ENCODE measurements around the gene BICC1.
"Not testable (repeated sequence)": the region's sequence is repeated elsewhere in the genome, so short reads cannot be mapped to it uniquely, and the experiment has no call there.

The BICC1 gene

GRCh38 chr10:58827381-58827780, 314.7 kb downstream of the BICC1 start:
- DNase-seq (ENCODE audit: low read depth) = no peak

DNA sequence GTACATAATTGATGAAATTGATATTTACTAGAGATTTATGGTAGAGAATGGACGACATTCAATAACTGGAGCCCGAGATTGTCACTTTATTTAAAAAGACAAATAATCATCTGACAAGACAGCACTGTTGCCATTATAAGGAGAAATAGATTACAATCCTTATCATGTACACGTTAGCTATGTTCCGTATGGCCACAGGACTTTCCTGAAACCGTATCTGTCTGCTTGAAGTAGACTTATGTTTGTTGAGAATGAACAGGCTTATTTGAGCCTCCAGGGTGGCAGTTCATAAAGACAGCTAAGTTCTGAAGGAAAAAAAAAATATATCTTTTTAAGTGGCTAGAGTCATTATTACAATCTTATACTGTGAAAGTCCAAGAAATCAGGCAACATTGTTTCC, 317.2 kb downstream of the BICC1 start:
- no peak for DNase-seq (ENCODE audit: low read depth)

DNA sequence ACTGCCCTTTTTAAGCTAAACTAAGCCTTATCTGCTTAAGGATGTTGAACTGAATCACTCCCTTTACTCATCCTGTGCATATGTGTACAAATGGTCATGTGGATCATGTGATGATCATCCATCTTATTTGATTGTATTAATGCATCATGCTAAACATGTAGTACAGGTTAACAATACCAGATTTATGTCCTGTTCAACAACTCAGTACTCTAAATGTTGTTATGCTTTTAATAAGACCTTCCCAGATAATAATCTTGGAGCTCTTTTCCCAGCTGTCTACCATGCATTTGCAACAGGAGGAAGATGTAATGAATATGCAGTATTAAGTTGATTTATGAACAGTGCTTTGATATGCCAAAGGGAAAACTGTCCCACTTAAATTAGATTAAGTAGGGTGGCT, 318.0 kb downstream of the BICC1 start:
- DNase-seq (ENCODE audit: low read depth) = no peak

- DNase-seq (ENCODE audit: low read depth) = no peak
Measured at GRCh38 chr10:58833771-58834561, 321.3 kb downstream of the BICC1 start.

- DNase-seq (ENCODE audit: low read depth) = no peak
Measured at GRCh38 chr10:58836176-58836700, 323.6 kb downstream of the BICC1 start.

GRCh38 chr10:58836991-58837575, 324.4 kb downstream of the BICC1 start:
- no peak for DNase-seq (ENCODE audit: low read depth)

GRCh38 chr10:58837826-58838225, 325.2 kb downstream of the BICC1 start:
- no peak for DNase-seq (ENCODE audit: low read depth)

GRCh38 chr10:58838561-58839208, 326.0 kb downstream of the BICC1 start:
- no peak for DNase-seq (ENCODE audit: low read depth)

- DNase-seq (ENCODE audit: low read depth) = no peak
Measured at GRCh38 chr10:58839771-58840170, 327.1 kb downstream of the BICC1 start.

DNA sequence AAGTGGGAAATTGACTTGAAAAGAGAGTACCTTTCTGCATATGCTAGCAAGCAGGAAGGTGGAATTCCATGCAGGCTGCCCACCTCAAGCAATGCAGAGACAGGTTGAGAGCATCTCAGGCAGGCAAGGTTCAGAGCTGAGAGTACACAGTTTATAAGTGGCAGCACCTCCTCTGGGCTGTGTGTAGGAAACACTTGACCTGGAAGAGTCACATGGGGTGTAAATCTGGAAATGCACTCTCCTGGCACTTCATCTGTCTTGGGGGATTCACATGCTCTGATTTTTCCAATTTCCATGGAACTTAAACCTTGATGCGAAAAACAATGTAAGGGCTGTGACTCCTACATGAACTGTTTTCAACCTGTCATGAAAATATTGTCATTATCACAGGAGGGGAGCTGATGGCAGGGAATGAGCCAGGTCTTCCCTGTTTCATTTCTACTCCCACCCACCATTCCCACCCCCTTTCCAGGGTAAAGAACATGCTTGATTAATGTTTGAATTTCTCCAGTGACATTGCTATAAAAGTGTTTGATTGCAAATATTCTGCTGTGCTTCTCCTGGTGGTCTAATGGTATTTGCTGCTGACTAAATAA, 328.3 kb downstream of the BICC1 start:
- no peak for DNase-seq (ENCODE audit: low read depth)

- DNase-seq (ENCODE audit: low read depth) = no peak
Measured at GRCh38 chr10:58842860-58843376, 330.2 kb downstream of the BICC1 start.

- no peak for DNase-seq (ENCODE audit: low read depth)
Measured at GRCh38 chr10:58843760-58844159, 331.1 kb downstream of the BICC1 start.

GRCh38 chr10:58844680-58845079, 332.0 kb downstream of the BICC1 start:
- no peak for DNase-seq (ENCODE audit: low read depth)

- no peak for DNase-seq (ENCODE audit: low read depth)
Measured at GRCh38 chr10:58846856-58847255, 334.2 kb downstream of the BICC1 start.

GRCh38 chr10:58851606-58852005, 338.9 kb downstream of the BICC1 start:
- peak; percentile 42 for DNase-seq (ENCODE audit: low read depth)

GRCh38 chr10:58853668-58854067, 341.0 kb downstream of the BICC1 start:
- DNase-seq (ENCODE audit: low read depth) = no peak

- DNase-seq (ENCODE audit: low read depth) = no peak
Measured at GRCh38 chr10:58854811-58855210, 342.1 kb downstream of the BICC1 start.

DNA sequence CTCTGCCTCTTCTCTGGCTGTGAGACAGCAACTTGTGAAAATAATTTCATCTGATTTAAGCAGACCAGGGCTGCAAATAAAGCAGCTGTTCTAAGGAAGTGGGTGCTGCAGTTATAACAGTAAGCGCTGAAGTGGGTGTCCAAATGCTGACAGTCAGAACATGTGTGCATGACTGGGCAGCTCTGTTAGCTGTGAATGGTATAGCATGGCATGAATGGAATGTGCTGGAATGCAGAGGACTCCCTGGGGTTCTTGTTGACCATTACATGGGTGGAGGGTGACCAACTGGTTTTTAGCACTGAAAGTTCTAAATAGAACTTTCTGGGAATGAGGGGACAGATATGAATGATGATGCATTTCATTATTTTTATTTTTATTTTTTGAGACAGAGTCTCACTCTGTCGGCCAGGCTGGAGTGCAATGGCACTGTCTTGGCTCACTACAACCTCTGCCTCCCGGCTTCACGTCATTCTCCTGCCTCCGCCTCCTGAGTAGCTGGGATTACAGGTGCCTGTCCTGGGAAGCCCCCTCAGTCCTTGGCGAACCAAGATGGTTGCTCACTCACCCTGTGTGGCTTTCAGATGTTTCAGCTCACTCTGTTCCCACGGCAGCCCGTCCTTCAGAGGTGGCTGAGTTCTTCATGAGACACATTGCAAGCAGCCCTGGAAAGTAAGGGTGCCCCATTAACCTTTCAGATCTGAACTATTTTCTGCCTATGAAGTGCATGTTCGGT, 344.0 kb downstream of the BICC1 start:
- peak; percentile 97 for DNase-seq (ENCODE audit: low read depth)

DNA sequence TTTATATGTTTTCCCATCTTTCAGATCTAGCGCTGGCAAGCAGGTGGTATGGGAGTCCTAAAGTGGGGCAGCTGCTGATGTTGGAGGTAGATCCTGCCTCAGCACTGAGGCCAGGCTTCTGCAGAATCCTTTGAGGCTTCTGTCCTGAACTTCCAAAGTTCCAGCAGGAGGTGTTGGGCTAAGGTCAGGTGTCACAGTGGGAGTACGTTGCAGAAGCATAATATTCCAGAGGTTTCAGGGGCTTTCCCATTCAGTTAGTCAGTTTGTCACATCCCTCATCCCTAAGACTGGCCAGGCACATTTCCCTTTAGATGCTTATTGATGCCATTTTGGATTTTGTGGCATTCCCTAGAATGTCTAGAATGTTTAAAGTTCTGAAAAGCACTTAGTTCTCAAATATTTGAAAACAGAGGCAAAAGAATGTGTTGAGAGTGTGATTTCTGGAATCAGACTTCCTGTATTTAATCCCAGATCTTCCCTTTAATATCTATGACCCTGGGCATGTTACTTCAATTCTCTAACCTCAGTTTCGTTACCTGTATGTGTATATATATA, 344.7 kb downstream of the BICC1 start:
- peak; percentile 2 for DNase-seq (ENCODE audit: low read depth)

GRCh38 chr10:58858123-58858522, 345.5 kb downstream of the BICC1 start:
- DNase-seq (ENCODE audit: low read depth) = not testable (repeated sequence)

DNA sequence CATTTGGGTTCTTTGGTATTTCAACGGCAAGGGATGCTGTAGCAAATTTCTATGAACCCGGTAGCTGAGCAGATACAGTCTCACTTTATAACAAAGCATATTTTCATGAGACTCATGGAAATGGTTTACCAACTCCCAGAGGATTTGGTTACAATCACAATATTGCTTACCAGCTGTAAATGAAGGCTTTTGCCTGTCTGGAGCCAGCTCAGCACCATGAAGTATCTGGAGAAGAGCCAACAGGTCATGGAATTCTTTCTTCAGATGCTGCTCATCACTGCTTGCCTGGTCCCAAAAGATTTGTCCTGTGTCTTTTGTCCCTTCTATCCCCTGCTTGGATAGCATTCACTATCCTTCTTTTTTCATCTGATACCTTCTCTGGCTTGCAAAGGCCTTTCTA, 346.9 kb downstream of the BICC1 start:
- peak; percentile 4 for DNase-seq (ENCODE audit: low read depth)
